WTC11 (cell line): ENCODE data around the gene MEGF8. TPM values are rescaled to one million over a fixed set of nuclear protein-coding genes. Genes with fewer than 3 reads are reported as not detected.

Experiments used
- ATAC-seq: fragments of 200-7000 bp; cut with Tn5 transposase; 2 replicates; pipeline ENCODE4 v1.10.0; 2021; ENCODE audit warnings: mild to moderate bottlenecking, moderate library complexity
- CTCF ChIA-PET: fragments of 300-600 bp; sonication (Branson Sonifier 250); formaldehyde crosslinking; loops from one replicate; lab custom pipeline; 2021; ENCODE audit warnings: antibody characterized with exemption; lab: Charles Lee
- POLR2A ChIA-PET: fragments of 350-600 bp; sonication (Branson Sonifier 250); formaldehyde crosslinking; loops from one replicate; lab custom pipeline; 2021; ENCODE audit warnings: antibody characterized with exemption; lab: Charles Lee
- DNase-seq: peaks from one replicate; pipeline ENCODE4 v3.0.0; 2021; ENCODE audit warnings: low spot score
- H3K27ac Mint-ChIP-seq: 2 replicates; pipeline ENCODE4 v1.8.0; 2021; ENCODE audit warnings: mixed read lengths
- H3K27me3 Mint-ChIP-seq: 2 replicates; pipeline ENCODE4 v1.8.0; 2021; ENCODE audit warnings: low read depth, mild to moderate bottlenecking, moderate library complexity, mixed read lengths
- H3K36me3 Mint-ChIP-seq: 2 replicates; pipeline ENCODE4 v1.8.0; 2021; ENCODE audit warnings: mixed read lengths
- H3K4me1 Mint-ChIP-seq: 2 replicates; pipeline ENCODE4 v1.8.0; 2022; ENCODE audit warnings: mixed read lengths
- H3K4me3 Mint-ChIP-seq: 2 replicates; pipeline ENCODE4 v1.8.0; 2021; ENCODE audit warnings: mild to moderate bottlenecking, moderate library complexity, mixed read lengths
- H3K9me3 Mint-ChIP-seq: 2 replicates; pipeline ENCODE4 v1.8.0; 2021; ENCODE audit warnings: mixed read lengths
- CREM ChIP-seq: sonication (generic); formaldehyde crosslinking; IDR thresholded peaks from 2 replicates; pipeline ENCODE4 v1.8.1; 2022; ENCODE audit warnings: mild to moderate bottlenecking, missing genetic modification reagents, moderate library complexity
- GRHL2 ChIP-seq: fragments of 250-450 bp; sonication (Bioruptor Pico); IDR thresholded peaks from 2 replicates; pipeline ENCODE4 v1.8.0; 2022; ENCODE audit warnings: mild to moderate bottlenecking, moderate library complexity; ENCODE audit not compliant: insufficient replicate concordance, severe bottlenecking
- IRF2 ChIP-seq: sonication (generic); formaldehyde crosslinking; IDR thresholded peaks from 2 replicates; pipeline ENCODE4 v1.8.0; 2022; ENCODE audit warnings: low read depth, missing genetic modification reagents, borderline replicate concordance
- SMAD3 ChIP-seq: sonication (generic); formaldehyde crosslinking; IDR thresholded peaks from 2 replicates; pipeline ENCODE4 v1.8.0; 2022; ENCODE audit warnings: missing genetic modification reagents, mild to moderate bottlenecking, borderline replicate concordance
- ZNF396 ChIP-seq: fragments of 250-450 bp; sonication (Bioruptor Pico); IDR thresholded peaks from 2 replicates; pipeline ENCODE4 v1.8.0; 2021; ENCODE audit warnings: mild to moderate bottlenecking, moderate library complexity, borderline replicate concordance
- ZNF416 ChIP-seq: fragments of 250-450 bp; sonication (Bioruptor Pico); IDR thresholded peaks from 2 replicates; pipeline ENCODE4 v1.9.0; 2021; ENCODE audit warnings: mild to moderate bottlenecking, inconsistent platforms
- ZNF423 ChIP-seq: fragments of 250-450 bp; sonication (Bioruptor Pico); IDR thresholded peaks from 2 replicates; pipeline ENCODE4 v2.1.2; 2022; ENCODE audit warnings: mild to moderate bottlenecking, moderate library complexity
- total RNA-seq: library from RNA; stranded (reverse); gene quantifications from 3 replicates; pipeline ENCODE4 v1.2.3, GENCODE V29; 2021
- TF ChIP-seq, protein P1 (sequence below): fragments of 250-450 bp; sonication (Bioruptor Pico); IDR thresholded peaks from 2 replicates; pipeline ENCODE4 v1.9.0; 2021; ENCODE audit warnings: mild to moderate bottlenecking
- TF ChIP-seq, protein P2 (sequence below): sonication (generic); formaldehyde crosslinking; IDR thresholded peaks from 2 replicates; pipeline ENCODE4 v1.8.1; 2023; ENCODE audit warnings: mild to moderate bottlenecking, missing genetic modification reagents
- TF ChIP-seq, protein P3 (sequence below): sonication (generic); formaldehyde crosslinking; IDR thresholded peaks from 2 replicates; pipeline ENCODE4 v1.8.0; 2023; ENCODE audit warnings: missing genetic modification reagents, mild to moderate bottlenecking, borderline replicate concordance
- TF ChIP-seq, protein P4 (sequence below): fragments of 250-450 bp; sonication (Bioruptor Pico); IDR thresholded peaks from 2 replicates; pipeline ENCODE4 v1.8.0; 2021; ENCODE audit warnings: mild to moderate bottlenecking
- TF ChIP-seq, protein P5 (sequence below): sonication (generic); formaldehyde crosslinking; IDR thresholded peaks from 2 replicates; pipeline ENCODE4 v1.8.0; 2022; ENCODE audit warnings: mild to moderate bottlenecking, missing genetic modification reagents

The MEGF8 gene
- total RNA-seq, 1 experiment from 2014 or later: 42.1 TPM

DNA sequence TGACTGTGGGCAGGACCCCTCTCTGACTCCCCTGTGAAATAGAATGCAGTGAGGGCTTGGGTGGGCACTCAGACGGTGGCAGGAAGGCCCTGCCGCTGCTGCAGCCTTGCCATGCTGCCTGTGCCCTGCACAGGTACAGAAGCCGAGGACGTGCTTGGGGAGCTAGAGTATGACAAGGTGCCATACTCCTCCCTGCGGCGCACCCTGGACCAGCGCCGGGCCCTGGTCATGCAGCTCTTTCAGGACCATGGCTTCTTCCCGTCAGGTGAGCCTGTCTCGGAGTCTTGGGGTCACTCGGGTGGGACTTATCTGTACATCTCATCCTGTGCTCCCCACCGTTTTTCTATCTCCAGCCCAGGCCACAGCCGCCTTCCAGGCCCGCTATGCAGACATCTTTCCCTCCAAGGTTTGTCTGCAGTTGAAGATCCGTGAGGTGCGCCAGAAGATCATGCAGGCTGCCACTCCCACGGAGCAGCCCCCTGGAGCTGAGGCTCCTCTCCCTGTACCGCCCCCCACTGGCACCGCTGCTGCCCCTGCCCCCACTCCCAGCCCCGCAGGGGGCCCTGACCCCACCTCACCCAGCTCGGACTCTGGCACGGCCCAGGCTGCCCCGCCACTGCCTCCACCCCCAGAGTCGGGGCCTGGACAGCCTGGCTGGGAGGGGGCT lies 30.8 kb upstream of the MEGF8 start:
- DNase-seq (no peak), ATAC-seq (no peak)
- H3K27me3 Mint-ChIP-seq: no peaks in the 10 kb centered on the region
- TF ChIP-seq ZNF416 (CRISPR knock-in tag) (no peak), ZNF423 (CRISPR knock-in tag) (no peak), SMAD3 (CRISPR knock-in tag) (no peak), IRF2 (CRISPR knock-in tag) (no peak), GRHL2 (CRISPR knock-in tag) (no peak), CREM (CRISPR knock-in tag) (no peak), ZNF396 (CRISPR knock-in tag) (no peak)
- TF ChIP-seq, protein P1, sequence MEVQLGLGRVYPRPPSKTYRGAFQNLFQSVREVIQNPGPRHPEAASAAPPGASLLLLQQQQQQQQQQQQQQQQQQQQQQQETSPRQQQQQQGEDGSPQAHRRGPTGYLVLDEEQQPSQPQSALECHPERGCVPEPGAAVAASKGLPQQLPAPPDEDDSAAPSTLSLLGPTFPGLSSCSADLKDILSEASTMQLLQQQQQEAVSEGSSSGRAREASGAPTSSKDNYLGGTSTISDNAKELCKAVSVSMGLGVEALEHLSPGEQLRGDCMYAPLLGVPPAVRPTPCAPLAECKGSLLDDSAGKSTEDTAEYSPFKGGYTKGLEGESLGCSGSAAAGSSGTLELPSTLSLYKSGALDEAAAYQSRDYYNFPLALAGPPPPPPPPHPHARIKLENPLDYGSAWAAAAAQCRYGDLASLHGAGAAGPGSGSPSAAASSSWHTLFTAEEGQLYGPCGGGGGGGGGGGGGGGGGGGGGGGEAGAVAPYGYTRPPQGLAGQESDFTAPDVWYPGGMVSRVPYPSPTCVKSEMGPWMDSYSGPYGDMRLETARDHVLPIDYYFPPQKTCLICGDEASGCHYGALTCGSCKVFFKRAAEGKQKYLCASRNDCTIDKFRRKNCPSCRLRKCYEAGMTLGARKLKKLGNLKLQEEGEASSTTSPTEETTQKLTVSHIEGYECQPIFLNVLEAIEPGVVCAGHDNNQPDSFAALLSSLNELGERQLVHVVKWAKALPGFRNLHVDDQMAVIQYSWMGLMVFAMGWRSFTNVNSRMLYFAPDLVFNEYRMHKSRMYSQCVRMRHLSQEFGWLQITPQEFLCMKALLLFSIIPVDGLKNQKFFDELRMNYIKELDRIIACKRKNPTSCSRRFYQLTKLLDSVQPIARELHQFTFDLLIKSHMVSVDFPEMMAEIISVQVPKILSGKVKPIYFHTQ: no peak
- TF ChIP-seq, protein P2, sequence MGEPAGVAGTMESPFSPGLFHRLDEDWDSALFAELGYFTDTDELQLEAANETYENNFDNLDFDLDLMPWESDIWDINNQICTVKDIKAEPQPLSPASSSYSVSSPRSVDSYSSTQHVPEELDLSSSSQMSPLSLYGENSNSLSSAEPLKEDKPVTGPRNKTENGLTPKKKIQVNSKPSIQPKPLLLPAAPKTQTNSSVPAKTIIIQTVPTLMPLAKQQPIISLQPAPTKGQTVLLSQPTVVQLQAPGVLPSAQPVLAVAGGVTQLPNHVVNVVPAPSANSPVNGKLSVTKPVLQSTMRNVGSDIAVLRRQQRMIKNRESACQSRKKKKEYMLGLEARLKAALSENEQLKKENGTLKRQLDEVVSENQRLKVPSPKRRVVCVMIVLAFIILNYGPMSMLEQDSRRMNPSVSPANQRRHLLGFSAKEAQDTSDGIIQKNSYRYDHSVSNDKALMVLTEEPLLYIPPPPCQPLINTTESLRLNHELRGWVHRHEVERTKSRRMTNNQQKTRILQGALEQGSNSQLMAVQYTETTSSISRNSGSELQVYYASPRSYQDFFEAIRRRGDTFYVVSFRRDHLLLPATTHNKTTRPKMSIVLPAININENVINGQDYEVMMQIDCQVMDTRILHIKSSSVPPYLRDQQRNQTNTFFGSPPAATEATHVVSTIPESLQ (CRISPR knock-in tag): no peak
- TF ChIP-seq, protein P3, sequence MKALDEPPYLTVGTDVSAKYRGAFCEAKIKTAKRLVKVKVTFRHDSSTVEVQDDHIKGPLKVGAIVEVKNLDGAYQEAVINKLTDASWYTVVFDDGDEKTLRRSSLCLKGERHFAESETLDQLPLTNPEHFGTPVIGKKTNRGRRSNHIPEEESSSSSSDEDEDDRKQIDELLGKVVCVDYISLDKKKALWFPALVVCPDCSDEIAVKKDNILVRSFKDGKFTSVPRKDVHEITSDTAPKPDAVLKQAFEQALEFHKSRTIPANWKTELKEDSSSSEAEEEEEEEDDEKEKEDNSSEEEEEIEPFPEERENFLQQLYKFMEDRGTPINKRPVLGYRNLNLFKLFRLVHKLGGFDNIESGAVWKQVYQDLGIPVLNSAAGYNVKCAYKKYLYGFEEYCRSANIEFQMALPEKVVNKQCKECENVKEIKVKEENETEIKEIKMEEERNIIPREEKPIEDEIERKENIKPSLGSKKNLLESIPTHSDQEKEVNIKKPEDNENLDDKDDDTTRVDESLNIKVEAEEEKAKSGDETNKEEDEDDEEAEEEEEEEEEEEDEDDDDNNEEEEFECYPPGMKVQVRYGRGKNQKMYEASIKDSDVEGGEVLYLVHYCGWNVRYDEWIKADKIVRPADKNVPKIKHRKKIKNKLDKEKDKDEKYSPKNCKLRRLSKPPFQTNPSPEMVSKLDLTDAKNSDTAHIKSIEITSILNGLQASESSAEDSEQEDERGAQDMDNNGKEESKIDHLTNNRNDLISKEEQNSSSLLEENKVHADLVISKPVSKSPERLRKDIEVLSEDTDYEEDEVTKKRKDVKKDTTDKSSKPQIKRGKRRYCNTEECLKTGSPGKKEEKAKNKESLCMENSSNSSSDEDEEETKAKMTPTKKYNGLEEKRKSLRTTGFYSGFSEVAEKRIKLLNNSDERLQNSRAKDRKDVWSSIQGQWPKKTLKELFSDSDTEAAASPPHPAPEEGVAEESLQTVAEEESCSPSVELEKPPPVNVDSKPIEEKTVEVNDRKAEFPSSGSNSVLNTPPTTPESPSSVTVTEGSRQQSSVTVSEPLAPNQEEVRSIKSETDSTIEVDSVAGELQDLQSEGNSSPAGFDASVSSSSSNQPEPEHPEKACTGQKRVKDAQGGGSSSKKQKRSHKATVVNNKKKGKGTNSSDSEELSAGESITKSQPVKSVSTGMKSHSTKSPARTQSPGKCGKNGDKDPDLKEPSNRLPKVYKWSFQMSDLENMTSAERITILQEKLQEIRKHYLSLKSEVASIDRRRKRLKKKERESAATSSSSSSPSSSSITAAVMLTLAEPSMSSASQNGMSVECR (CRISPR knock-in tag): no peak
- TF ChIP-seq, protein P4, sequence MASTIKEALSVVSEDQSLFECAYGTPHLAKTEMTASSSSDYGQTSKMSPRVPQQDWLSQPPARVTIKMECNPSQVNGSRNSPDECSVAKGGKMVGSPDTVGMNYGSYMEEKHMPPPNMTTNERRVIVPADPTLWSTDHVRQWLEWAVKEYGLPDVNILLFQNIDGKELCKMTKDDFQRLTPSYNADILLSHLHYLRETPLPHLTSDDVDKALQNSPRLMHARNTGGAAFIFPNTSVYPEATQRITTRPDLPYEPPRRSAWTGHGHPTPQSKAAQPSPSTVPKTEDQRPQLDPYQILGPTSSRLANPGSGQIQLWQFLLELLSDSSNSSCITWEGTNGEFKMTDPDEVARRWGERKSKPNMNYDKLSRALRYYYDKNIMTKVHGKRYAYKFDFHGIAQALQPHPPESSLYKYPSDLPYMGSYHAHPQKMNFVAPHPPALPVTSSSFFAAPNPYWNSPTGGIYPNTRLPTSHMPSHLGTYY (CRISPR knock-in tag): no peak
- TF ChIP-seq, protein P5, sequence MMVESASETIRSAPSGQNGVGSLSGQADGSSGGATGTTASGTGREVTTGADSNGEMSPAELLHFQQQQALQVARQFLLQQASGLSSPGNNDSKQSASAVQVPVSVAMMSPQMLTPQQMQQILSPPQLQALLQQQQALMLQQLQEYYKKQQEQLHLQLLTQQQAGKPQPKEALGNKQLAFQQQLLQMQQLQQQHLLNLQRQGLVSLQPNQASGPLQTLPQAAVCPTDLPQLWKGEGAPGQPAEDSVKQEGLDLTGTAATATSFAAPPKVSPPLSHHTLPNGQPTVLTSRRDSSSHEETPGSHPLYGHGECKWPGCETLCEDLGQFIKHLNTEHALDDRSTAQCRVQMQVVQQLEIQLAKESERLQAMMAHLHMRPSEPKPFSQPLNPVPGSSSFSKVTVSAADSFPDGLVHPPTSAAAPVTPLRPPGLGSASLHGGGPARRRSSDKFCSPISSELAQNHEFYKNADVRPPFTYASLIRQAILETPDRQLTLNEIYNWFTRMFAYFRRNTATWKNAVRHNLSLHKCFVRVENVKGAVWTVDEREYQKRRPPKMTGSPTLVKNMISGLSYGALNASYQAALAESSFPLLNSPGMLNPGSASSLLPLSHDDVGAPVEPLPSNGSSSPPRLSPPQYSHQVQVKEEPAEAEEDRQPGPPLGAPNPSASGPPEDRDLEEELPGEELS (CRISPR knock-in tag): no peak
- H3K4me3 Mint-ChIP-seq: no peak overlapping the region
- no peak overlapping the region for H3K27ac Mint-ChIP-seq
- H3K9me3 Mint-ChIP-seq: no peaks in the 10 kb centered on the region
- peaks cover 25% of the 10 kb centered on the region for H3K36me3 Mint-ChIP-seq
- H3K4me1 Mint-ChIP-seq: peaks cover 15% of the 10 kb centered on the region
- POLR2A ChIA-PET: interaction anchor here (0.7 kb wide), 1 partner anchor 62 kb away, joined by 4 read pairs; no protein-coding TSS in a partner anchor
- CTCF ChIA-PET: interaction anchor here (0.5 to 3.6 kb wide), 12 partner anchors 9 to 224 kb away, joined by 3 to 30 read pairs (median 4); no protein-coding TSS in a partner anchor
